Liver (tissue), 9 donors: ENCODE results near the gene SETBP1. TPM values are rescaled to one million over a fixed set of nuclear protein-coding genes. Genes with fewer than 3 reads are reported as not detected.

ENCODE experiments used
- DNase-seq: peaks from one replicate; pipeline ENCODE4 v3.0.0-alpha.2; 2017; ENCODE audit warnings: low spot score
- H3K27ac ChIP-seq, 2 donors: one replicate each; pipeline ENCODE4 v1.7.0; 2013; ENCODE audit warnings: inconsistent platforms in 2 of 2, low read length in 2 of 2, control low read depth in 1 of 2, low read depth in 1 of 2, mild to moderate bottlenecking in 1 of 2
- H3K27me3 ChIP-seq, 4 donors: one replicate each; pipeline versions ENCODE4 v1.6.1 to v1.7.0; 2013; ENCODE audit warnings: low read length in 3 of 4, inconsistent platforms in 1 of 4, mild to moderate bottlenecking in 1 of 4, moderate library complexity in 1 of 4; ENCODE audit not compliant: control insufficient read depth in 4 of 4, insufficient read depth in 4 of 4
- H3K36me3 ChIP-seq, 4 donors: one replicate each; pipeline versions ENCODE4 v1.6.1 to v1.7.0; 2013; ENCODE audit warnings: low read length in 3 of 4, mild to moderate bottlenecking in 3 of 4, low read depth in 1 of 4, moderate library complexity in 1 of 4; ENCODE audit not compliant: control insufficient read depth in 4 of 4, insufficient read depth in 3 of 4
- H3K4me1 ChIP-seq, 4 donors: one replicate each; pipeline versions ENCODE4 v1.6.1 to v1.7.0; 2013; ENCODE audit warnings: low read length in 3 of 4, mild to moderate bottlenecking in 3 of 4, moderate library complexity in 1 of 4; ENCODE audit not compliant: control insufficient read depth in 4 of 4, insufficient read depth in 4 of 4
- H3K4me3 ChIP-seq, 3 donors: one replicate each; pipeline versions ENCODE4 v1.6.1 to v1.7.0; 2013; ENCODE audit warnings: low read length in 3 of 3, control low read depth in 1 of 3, low read depth in 1 of 3, mild to moderate bottlenecking in 1 of 3
- H3K9ac ChIP-seq, 2 donors: one replicate each; pipeline ENCODE4 v1.7.0; 2013; ENCODE audit warnings: low read length in 2 of 2, mild to moderate bottlenecking in 2 of 2, moderate library complexity in 2 of 2, control low read depth in 1 of 2, low read depth in 1 of 2
- H3K9me3 ChIP-seq, 4 donors: one replicate each; pipeline versions ENCODE4 v1.6.1 to v1.7.0; 2013; ENCODE audit warnings: low read length in 3 of 4; ENCODE audit not compliant: control insufficient read depth in 4 of 4
- ATF3 ChIP-seq: IDR thresholded peaks from 2 replicates; pipeline ENCODE4 v1.6.1; 2016; ENCODE audit warnings: antibody characterized with exemption
- CTCF ChIP-seq: fragments of 150-350 bp; IDR thresholded peaks from 2 replicates; pipeline ENCODE4 v1.5.1; 2017; ENCODE audit warnings: improper control_type of control experiment, low read depth, low read length; ENCODE audit not compliant: missing input control
- EGR1 ChIP-seq, 2 donors: IDR thresholded peaks; 2 replicates each; pipeline ENCODE4 v1.6.1; 2016 to 2018; ENCODE audit warnings: antibody characterized with exemption in 2 of 2, low read depth in 2 of 2
- FOXA1 ChIP-seq: IDR thresholded peaks from 2 replicates; pipeline ENCODE4 v1.6.1; 2016; ENCODE audit warnings: antibody characterized with exemption
- FOXA2 ChIP-seq: IDR thresholded peaks from 2 replicates; pipeline ENCODE4 v1.6.1; 2016; ENCODE audit warnings: antibody characterized with exemption
- GABPA ChIP-seq, 2 donors: IDR thresholded peaks in 1 of 2; conservative IDR thresholded peaks in 1 of 2; 2 replicates each; pipeline ENCODE4 v1.6.1; 2016; ENCODE audit warnings: antibody characterized with exemption in 2 of 2, mild to moderate bottlenecking in 1 of 2, moderate library complexity in 1 of 2
- HNF4A ChIP-seq, 2 donors: conservative IDR thresholded peaks; 2 replicates each; pipeline ENCODE4 v1.6.1; 2016; ENCODE audit warnings: antibody characterized with exemption in 2 of 2, mild to moderate bottlenecking in 2 of 2
- HNF4G ChIP-seq: IDR thresholded peaks from 2 replicates; pipeline ENCODE4 v1.6.1; 2016; ENCODE audit warnings: antibody characterized with exemption
- MAX ChIP-seq: IDR thresholded peaks from 2 replicates; pipeline ENCODE4 v1.6.1; 2016; ENCODE audit warnings: antibody characterized with exemption
- NR2F2 ChIP-seq: IDR thresholded peaks from 2 replicates; pipeline ENCODE4 v1.6.1; 2016; ENCODE audit warnings: antibody characterized with exemption
- RAD21 ChIP-seq, 2 donors: IDR thresholded peaks; 2 replicates each; pipeline ENCODE4 v1.6.1; 2016; ENCODE audit warnings: antibody characterized with exemption in 2 of 2, mild to moderate bottlenecking in 2 of 2
- REST ChIP-seq: IDR thresholded peaks from 2 replicates; pipeline ENCODE4 v1.6.1; 2016; ENCODE audit warnings: antibody characterized with exemption, mild to moderate bottlenecking
- RXRA ChIP-seq, 2 donors: IDR thresholded peaks; 2 replicates each; pipeline ENCODE4 v1.6.1; 2017 to 2018; ENCODE audit warnings: antibody characterized with exemption in 2 of 2, mild to moderate bottlenecking in 1 of 2
- TAF1 ChIP-seq: conservative IDR thresholded peaks from 2 replicates; pipeline ENCODE4 v1.6.1; 2016; ENCODE audit warnings: antibody characterized with exemption, mild to moderate bottlenecking
- YY1 ChIP-seq: IDR thresholded peaks from 2 replicates; pipeline ENCODE4 v1.6.1; 2016; ENCODE audit warnings: antibody characterized with exemption, mild to moderate bottlenecking
- ZBTB33 ChIP-seq: IDR thresholded peaks from 2 replicates; pipeline ENCODE4 v1.6.1; 2016; ENCODE audit warnings: antibody characterized with exemption
- WGBS: extraction: QIAGEN DNeasy Blood & Tissue Kit; methylation state at CpG from one replicate; pipeline ENCODE4 v1.1.7; 2013; 5-methylcytosine and 5-hydroxymethylcytosine counted together
- polyA plus RNA-seq, 2 donors: library from polyadenylated mRNA; stranded (reverse) in 1 of 2; unstranded in 1 of 2; fragments of 200-250 nt in 1 of 2; fragments of >200 nt in 1 of 2; fragmentation: Nextera tagmentation in 1 of 2; extraction: Ambion mirVana in 1 of 2; gene quantifications; one replicate each; pipeline versions ENCODE4 v1.2.1 to v1.2.3, GENCODE V29; 2013 to 2015
- total RNA-seq, 2 donors: library from RNA; depleted of rRNA; stranded (reverse); fragments of >200 nt; gene quantifications; one replicate each; pipeline ENCODE4 v1.2.3, GENCODE V29; 2014
- donor health status: healthy.
- donor health status: healthy.
- donor health status: healthy.
- donor health status: healthy.
- donor health status: healthy.

The SETBP1 gene
- total and polyA plus RNA-seq, 4 donors = 2.5 to 15.8 (median 4.7) TPM

- Histone ChIP-seq H3K9ac (no peak overlapping the region), H3K9me3 (no peaks in the 10 kb centered on the region), H3K27ac (no peak overlapping the region), H3K4me1 (no peaks in the 10 kb centered on the region), H3K27me3 (no peaks in the 10 kb centered on the region), H3K4me3 (no peak overlapping the region), H3K36me3 (no peaks in the 10 kb centered on the region)
- DNase-seq = no peak
- WGBS = 71% methylated on average over 2 of the region's 2 CpGs
- TF ChIP-seq GABPA (IDR thresholded peaks at IDR 0.05 in 1 of 2, conservative IDR thresholded peaks at IDR 0.05 in 1 of 2) = no peak
Measured at GRCh38 chr18:45106331-45106774, 425.7 kb downstream of the SETBP1 start.

- DNase-seq = no peak
- no peak overlapping the region for H3K27ac ChIP-seq
Measured at GRCh38 chr18:45107425-45107824, 426.7 kb downstream of the SETBP1 start.

GRCh38 chr18:45108754-45109153 is 428.1 kb downstream of the SETBP1 start:
- H3K4me1 ChIP-seq = no peaks in the 10 kb centered on the region
- no peak overlapping the region for H3K4me3 ChIP-seq
- no peak overlapping the region for H3K27ac ChIP-seq
- 83% methylated on average over 7 of the region's 7 CpGs for WGBS
- no peaks in the 10 kb centered on the region for H3K36me3 ChIP-seq
- H3K27me3 ChIP-seq = peaks cover 0 to 2% (median 0%) of the 10 kb centered on the region in 4 donors
- DNase-seq = no peak
- H3K9me3 ChIP-seq = no peaks in the 10 kb centered on the region
- no peak overlapping the region for H3K9ac ChIP-seq
- TF ChIP-seq FOXA1 = no peak
- TF ChIP-seq YY1 = no peak
- TF ChIP-seq GABPA (IDR thresholded peaks at IDR 0.05 in 1 of 2, conservative IDR thresholded peaks at IDR 0.05 in 1 of 2) = no peak

More at GRCh38 chr18:45107425-45107824, 426.7 kb downstream of the SETBP1 start:
- no peak overlapping the region for H3K4me3 ChIP-seq
- no peak for TF ChIP-seq HNF4G
- TF ChIP-seq FOXA1 = no peak
- TF ChIP-seq RXRA (IDR thresholded peaks at IDR 0.05) = no peak
- TF ChIP-seq NR2F2 = no peak
- no peaks in the 10 kb centered on the region for H3K27me3 ChIP-seq
- no peaks in the 10 kb centered on the region for H3K9me3 ChIP-seq
- H3K4me1 ChIP-seq = no peaks in the 10 kb centered on the region
- H3K9ac ChIP-seq = no peak overlapping the region
- H3K36me3 ChIP-seq = no peaks in the 10 kb centered on the region
- WGBS = 99% methylated on average over 1 of the region's 1 CpG

GRCh38 chr18:45109271-45109670 is 428.6 kb downstream of the SETBP1 start:
- Histone ChIP-seq H3K9ac (no peak overlapping the region), H3K27ac (no peak overlapping the region), H3K27me3 (peaks cover 0 to 2% (median 0%) of the 10 kb centered on the region in 4 donors), H3K4me1 (no peaks in the 10 kb centered on the region), H3K36me3 (no peaks in the 10 kb centered on the region), H3K9me3 (no peaks in the 10 kb centered on the region), H3K4me3 (no peak overlapping the region)
- no peak for TF ChIP-seq FOXA2
- no peak for TF ChIP-seq NR2F2
- TF ChIP-seq EGR1 (IDR thresholded peaks at IDR 0.05; ENCODE audit: low read depth in 2 of 2) = no peak
- TF ChIP-seq HNF4G = no peak
- TF ChIP-seq RAD21 (IDR thresholded peaks at IDR 0.05) = no peak
- no peak for TF ChIP-seq FOXA1
- no peak for TF ChIP-seq MAX
- no peak for TF ChIP-seq REST
- TF ChIP-seq ATF3 = no peak
- TF ChIP-seq GABPA (IDR thresholded peaks at IDR 0.05 in 1 of 2, conservative IDR thresholded peaks at IDR 0.05 in 1 of 2) = no peak
- TF ChIP-seq HNF4A (conservative IDR thresholded peaks at IDR 0.05) = no peak
- TF ChIP-seq CTCF = no peak
- no peak for TF ChIP-seq ZBTB33
- no peak for TF ChIP-seq TAF1
- DNase-seq = no peak
- WGBS = 79% methylated on average over 2 of the region's 2 CpGs
